ENCODE results near the gene STX17. TPM values are rescaled to one million over a fixed set of nuclear protein-coding genes. Genes with fewer than 3 reads are reported as not detected.

STX17 gene
- total RNA-seq, 1 experiment from 2014 or later, result 24.6 TPM

DNA sequence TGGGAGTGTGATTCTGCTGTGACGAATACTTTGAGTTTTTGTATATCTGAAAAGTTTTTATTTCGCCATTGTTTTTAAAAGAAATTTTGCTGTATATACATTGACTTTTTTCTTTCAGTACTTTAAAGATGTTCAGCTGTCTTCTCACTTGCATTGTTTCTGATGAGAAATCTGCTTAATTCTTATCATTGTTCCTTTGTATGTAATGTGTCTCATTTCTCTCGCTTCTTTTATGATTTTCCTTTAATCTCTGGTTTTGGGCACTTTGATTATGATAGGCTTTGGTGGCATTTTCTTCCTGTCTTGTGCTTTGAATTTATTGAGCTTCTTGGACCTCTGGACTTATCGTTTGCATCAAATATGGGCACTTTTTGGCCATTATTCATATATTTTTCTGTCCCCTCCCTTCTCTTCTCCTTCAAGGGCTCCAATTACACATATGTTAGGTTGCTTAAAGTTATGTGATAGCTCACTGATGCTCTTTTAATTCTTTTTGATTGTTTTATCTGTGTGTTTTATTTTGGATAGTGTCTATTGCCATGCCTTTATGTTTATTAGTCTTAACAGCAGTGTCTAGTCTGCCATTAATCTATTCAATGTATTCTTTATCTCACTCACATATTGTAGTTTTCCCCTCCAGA is 30.6 kb downstream of the STX17 start:
- TF ChIP-seq SIN3A (IDR thresholded peaks at IDR 0.05; ENCODE audit: low read depth), result no peak
- no peak for TF ChIP-seq EZH2phosphoT487 (IDR thresholded peaks at IDR 0.05; ENCODE audit: borderline replicate concordance)
- no peak for TF ChIP-seq YY1 (IDR thresholded peaks at IDR 0.05; ENCODE audit: extremely low read depth, insufficient replicate concordance, low read depth, low read length)
- no peak for TF ChIP-seq REST (IDR thresholded peaks at IDR 0.05; ENCODE audit: low read depth)
- TF ChIP-seq POLR2A (IDR thresholded peaks at IDR 0.05; ENCODE audit: borderline replicate concordance, extremely low read depth, insufficient read depth, insufficient read length), result no peak
- TF ChIP-seq, protein P1, sequence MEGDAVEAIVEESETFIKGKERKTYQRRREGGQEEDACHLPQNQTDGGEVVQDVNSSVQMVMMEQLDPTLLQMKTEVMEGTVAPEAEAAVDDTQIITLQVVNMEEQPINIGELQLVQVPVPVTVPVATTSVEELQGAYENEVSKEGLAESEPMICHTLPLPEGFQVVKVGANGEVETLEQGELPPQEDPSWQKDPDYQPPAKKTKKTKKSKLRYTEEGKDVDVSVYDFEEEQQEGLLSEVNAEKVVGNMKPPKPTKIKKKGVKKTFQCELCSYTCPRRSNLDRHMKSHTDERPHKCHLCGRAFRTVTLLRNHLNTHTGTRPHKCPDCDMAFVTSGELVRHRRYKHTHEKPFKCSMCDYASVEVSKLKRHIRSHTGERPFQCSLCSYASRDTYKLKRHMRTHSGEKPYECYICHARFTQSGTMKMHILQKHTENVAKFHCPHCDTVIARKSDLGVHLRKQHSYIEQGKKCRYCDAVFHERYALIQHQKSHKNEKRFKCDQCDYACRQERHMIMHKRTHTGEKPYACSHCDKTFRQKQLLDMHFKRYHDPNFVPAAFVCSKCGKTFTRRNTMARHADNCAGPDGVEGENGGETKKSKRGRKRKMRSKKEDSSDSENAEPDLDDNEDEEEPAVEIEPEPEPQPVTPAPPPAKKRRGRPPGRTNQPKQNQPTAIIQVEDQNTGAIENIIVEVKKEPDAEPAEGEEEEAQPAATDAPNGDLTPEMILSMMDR (IDR thresholded peaks at IDR 0.05 in 2 of 3, conservative IDR thresholded peaks at IDR 0.05 in 1 of 3; ENCODE audit: borderline replicate concordance in 1 of 3, insufficient read depth in 1 of 3, low read depth in 2 of 3, low read length in 2 of 3), result no peak
- TF ChIP-seq ZFX (IDR thresholded peaks at IDR 0.05), result no peak
- no peak for TF ChIP-seq FOSL1 (IDR thresholded peaks at IDR 0.05; ENCODE audit: low read depth)
- no peak for TF ChIP-seq RAD21 (IDR thresholded peaks at IDR 0.05; ENCODE audit: low read depth)
- Histone ChIP-seq H3K4me3 (replicated peaks in 1 of 2; ENCODE audit: low read depth in 1 of 2, low read length in 2 of 2) (no peak overlapping the region), H3K9me3 (ENCODE audit: control insufficient read depth in 1 of 2, insufficient read depth in 1 of 2, low read depth in 1 of 2, low read length in 2 of 2) (no peaks in the 10 kb centered on the region), H2AFZ (ENCODE audit: low read depth, low read length, poor library complexity, severe bottlenecking) (no peak overlapping the region), H3K79me2 (ENCODE audit: insufficient read depth, low read length) (no peaks in the 10 kb centered on the region), H4K20me1 (ENCODE audit: insufficient read depth) (no peaks in the 10 kb centered on the region), H3K9me2 (ENCODE audit: insufficient read depth) (no peaks in the 10 kb centered on the region), H3K9ac (ENCODE audit: low read length) (no peak overlapping the region), H3K36me3 (ENCODE audit: control insufficient read depth in 1 of 2, insufficient read depth in 2 of 2, low read length in 2 of 2) (no peaks in the 10 kb centered on the region), H3K27ac (ENCODE audit: low read depth, low read length) (no peak overlapping the region), H3K27me3 (ENCODE audit: insufficient read depth, low read length) (no peaks in the 10 kb centered on the region), H3K4me2 (ENCODE audit: low read length) (no peak overlapping the region), H3K4me1 (ENCODE audit: control insufficient read depth in 1 of 2, insufficient read depth in 2 of 2, low read length in 2 of 2) (no peaks in the 10 kb centered on the region)
- ChIA-PET RAD21 (ENCODE audit: low non-redundant PET in 1 of 2, low total read pairs in 2 of 2, uncharacterized antibody in 2 of 2, unreplicated experiment in 2 of 2) (no interaction called here), POLR2A (no interaction called here), CTCF (no interaction called here)
- DNase-seq (ENCODE audit: low read depth, low spot score) (no peak), ATAC-seq (no peak)
- intact Hi-C loops (cut with micrococcal nuclease), result no loop called here
- no TSS peak for BruUV-seq (replicated peaks)
